Forelimb muscle (tissue), 1 donor: ENCODE data around the gene RPH3AL. TPM values are rescaled to one million over a fixed set of nuclear protein-coding genes. Genes with fewer than 3 reads are reported as not detected.
"Not testable (repeated sequence)": the region's sequence is repeated elsewhere in the genome, so short reads cannot be mapped to it uniquely, and the experiment has no call there.

Experiments
- DNase-seq: peaks from one replicate; pipeline ENCODE4 v3.0.0-alpha.2; 2013; ENCODE audit warnings: low read depth
- polyA plus RNA-seq: library from polyadenylated mRNA; unstranded; fragments of 120-200 nt; gene quantifications from one replicate; pipeline ENCODE4 v1.2.1, GENCODE V29; 2013; ENCODE audit not compliant: insufficient read length

Gene RPH3AL
- polyA plus RNA-seq, 1 donor = 5.4 TPM

DNA sequence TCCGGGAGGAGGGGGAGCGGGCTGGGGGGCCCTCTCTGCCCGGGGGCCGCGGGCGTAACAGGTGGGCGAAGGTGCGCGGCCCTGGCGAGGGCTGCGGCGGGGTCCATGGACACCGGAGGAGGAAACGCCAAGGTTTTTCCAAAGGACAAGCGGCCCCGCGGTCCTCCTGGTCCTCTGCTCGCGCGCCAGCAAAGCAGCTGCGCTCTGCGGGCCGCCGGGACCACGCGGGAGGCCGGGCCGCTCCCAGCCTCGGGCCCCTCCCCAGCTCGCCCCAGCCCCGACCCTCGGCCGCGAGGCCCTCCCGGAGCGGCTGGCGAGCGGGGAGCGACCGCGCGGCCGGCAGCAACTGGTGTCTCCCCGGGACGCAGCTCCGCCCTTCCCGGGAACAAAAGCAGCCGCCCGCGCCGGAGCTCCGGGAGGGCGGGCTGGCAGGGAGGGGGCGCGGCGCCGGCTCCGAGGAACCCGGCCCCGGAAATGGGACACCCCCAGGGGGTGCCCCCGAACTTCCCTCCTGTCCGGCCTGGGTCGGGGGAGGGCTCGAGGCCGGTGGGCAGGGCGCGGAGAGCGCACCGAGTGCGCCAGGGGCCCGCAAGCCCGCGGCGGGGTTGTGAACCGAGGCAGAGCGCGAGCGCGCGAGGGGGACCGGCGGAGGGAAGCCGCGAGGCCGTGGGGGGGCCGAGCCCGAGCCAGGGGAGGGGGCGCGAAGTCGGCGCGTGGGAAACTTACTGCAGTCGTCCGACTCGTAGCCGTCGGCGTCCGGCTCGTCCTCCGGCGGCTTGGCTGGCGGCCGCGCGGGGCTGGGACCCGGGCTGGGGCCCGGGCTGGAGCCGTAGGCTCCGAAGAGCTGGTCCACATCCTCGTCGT is 172.0 kb downstream of the RPH3AL start:
- no peak for DNase-seq

DNA sequence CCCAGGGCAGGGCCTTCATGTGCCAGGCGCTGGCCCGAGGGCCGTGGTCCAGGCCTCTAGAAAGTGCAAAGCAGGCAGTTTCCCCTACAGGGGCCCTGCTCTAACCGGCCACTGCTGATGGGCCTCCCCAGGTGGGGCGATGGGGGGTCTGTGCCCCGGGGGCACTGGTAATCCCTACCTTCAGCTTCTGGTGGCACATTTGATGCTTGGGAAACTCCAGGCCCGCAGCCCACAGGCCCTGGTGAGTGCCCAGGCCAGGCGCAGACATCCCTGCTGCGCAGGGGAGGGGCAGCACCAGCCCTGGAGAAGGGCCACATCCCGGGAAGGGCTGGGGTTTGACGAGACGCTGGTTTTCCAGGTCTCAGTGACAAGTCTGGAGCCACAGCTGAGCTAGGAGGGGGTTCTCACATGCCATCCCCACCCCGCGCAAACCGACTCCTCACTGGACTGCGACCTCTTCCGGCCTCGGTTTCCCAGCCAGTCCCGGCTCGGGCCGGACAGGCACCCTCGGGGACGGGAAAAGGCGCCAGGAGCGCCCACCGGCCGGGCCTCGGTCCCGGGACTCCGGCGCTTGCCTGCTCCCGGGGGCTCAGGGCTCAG is 172.7 kb downstream of the RPH3AL start:
- no peak for DNase-seq

DNA sequence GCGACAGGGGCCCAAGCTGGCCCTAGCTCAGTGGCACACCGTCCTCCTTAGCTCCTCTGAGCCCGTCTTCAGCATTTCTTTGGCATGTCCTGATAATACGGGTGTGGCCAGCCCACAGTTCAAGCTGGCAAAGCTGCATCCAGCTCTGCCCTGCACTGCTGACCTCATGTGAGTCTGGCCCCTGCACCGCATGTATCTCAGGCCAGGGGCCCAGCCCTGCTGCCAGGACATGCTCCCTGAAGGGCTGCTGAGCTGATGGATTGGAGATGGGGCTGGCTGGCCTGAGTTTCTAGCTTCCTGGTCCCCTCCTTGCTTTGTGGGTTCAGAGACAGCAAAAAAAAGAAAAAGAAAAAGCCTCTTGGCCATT is 173.6 kb downstream of the RPH3AL start:
- no peak for DNase-seq

DNA sequence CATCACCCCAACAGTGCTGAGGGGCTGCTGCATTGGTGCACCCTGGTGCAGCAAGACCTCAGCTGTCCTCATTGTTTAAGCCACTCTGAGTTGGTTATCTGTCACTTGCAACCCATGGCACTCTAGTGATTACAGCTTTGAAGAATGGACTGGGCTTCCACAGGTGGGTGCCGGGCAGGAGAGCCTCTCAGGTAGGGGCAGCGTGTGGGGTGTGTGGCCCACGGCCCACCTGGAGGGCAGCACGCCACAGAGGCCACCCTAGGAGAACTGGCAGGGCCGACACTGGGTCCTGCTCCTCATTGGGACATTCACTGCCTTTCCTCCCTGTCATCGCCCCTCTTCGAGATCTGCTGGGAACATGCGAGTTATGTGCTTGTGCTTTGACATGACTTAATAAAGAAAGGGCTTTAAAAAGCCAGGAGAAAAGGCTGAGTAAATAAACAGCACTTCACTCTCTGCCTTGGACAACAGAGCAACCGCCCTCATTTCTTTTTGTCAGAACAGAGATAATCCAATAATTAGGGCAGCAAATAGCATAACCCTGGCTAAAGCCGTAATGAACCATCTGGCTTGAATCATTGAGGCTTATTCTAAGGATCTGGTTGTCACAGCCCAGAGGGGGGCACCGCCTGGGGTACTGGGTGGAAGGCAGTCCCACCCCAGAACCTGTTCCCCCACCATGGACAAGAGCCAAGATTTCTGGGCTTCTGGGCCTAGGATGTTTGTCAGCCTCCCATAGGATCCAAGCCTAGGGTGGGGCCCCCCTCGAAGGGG is 174.1 kb downstream of the RPH3AL start:
- no peak for DNase-seq

DNA sequence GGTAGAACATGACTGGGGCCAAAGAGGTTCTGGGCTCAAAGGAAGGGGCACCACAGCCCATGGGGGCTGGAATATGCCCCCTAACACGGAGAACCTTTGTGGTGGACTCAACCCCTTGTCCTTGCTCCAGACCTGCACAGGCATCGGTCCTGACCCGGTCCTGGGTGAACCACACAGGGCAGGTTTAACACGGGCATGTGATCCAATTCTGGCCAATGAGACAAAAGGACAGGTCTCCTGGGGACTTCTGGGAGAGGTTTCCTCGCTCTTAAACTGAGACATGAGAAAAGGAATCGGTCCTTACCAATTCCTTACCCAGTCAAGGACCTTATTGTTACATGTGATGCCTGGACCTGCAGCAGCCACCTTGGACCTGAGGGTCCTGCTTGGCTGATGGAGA is 174.8 kb downstream of the RPH3AL start:
- no peak for DNase-seq

DNA sequence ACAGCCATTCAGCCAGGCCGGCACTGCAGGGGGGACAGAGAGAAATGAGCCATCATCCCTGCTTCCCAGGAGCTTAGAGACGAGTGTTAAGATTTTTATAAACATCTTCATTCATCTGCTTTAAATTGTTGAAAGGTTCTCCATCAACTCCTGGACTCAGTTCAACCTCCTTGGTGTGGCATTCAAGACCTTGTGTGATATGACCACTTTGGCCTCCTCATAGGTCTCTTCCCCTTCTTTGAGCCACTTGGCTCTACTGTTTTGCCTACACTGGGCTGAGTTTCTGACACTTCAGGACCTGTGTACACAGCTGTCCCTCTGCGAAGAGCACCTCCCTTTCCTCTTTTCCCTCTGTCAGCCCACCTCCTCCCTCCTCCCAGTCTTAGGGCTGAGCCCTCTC is 175.5 kb downstream of the RPH3AL start:
- no peak for DNase-seq

DNA sequence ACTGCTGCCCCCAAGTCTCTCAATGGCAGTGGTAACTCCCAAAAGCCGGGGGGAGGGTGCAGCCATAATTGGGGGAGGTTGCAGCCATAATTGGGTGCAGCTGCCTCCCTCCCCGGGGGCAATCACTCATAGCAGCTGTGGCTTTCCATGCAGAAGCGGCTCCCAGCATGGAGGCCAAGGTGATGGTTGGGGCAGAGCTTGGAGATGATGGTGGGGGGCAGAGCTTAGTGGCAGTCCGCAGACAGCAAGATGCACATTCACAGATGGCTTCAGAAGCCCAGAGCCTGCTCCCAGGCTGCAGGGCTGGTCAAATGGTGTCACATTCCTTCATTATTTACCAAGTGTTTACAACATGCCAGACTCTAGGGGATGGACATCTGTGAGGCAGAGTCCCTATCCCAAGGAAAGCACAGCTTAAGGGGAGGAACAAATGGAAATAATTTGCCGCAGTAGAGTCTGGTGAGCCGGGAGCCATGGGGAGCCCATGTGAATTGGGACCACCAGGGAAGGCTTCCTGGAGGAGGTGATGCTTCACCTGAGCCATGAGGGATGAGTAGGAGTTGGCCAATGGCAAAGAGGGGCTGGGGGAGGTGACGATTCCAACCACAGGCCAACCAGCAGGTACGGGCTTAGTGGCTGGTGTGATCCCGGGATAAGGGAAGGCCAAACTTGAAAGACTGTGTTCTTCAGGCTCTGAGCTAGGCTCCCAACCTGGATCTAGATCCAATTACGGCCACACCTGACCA is 179.3 kb downstream of the RPH3AL start:
- DNase-seq = no peak

DNA sequence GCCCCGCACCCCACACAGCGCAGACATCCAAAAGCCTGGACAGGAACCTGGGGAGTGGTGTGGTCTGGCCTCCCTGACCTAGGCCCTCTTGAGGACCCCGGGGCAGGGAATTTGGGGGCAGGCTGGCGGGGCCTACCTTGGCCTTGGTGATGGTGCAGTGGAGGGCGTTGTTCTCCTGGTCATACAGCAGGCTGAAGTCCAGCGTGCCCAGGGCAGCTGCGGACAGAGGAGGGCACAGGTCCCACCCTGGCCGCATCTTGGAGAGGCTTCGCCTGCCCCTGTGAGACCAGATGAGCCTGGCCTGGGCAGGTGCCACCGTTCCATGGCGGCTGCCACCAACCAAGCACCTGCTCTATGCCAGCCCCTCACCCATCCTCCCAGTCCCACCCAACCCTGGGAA is 180.2 kb downstream of the RPH3AL start:
- DNase-seq = no peak

DNA sequence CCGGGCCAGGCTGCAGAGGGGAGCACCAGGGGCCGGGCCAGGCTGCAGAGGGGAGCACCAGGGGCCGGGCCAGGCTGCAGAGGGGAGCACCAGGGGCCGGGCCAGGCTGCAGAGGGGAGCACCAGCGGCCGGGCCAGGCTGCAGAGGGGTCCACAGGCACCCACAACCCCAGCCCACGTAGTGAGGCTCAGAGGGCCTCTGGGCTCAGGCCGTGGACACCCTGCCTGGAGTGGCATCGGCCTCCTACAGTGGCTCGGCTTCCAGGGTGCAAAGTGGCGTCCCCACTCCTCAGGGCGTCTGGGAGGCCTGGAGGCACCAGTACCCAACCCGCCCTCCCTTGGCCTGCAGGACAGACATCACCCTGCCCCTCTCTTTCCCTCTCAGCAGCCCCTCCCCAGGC is 180.7 kb downstream of the RPH3AL start:
- DNase-seq = no peak

DNA sequence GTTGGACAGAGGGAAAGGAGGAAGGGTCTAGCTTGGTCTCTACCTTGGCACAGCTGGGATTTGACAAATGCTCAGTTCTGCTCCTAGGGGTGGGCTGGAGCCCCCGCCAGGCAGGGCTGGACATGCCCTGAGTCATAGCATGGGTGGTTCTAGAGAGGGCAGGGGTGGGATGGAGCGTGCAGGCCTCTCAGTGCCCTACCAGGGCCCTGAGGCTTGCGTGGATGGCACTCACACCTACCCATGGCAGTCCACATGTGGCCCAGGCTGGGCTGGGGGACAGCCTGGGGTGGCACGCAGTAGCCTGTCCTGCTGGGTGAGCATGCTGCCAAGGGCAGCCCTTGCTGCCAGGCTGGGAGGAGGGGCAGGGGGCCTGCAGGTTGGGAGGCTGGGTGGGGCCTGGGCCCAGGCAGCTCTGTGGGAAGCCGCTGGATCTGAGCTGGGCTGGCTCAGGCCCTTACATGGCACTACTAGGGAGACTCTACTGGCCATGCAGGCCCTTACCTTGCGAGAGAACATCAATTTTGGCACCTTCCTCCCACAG is 182.4 kb downstream of the RPH3AL start:
- no peak for DNase-seq

DNA sequence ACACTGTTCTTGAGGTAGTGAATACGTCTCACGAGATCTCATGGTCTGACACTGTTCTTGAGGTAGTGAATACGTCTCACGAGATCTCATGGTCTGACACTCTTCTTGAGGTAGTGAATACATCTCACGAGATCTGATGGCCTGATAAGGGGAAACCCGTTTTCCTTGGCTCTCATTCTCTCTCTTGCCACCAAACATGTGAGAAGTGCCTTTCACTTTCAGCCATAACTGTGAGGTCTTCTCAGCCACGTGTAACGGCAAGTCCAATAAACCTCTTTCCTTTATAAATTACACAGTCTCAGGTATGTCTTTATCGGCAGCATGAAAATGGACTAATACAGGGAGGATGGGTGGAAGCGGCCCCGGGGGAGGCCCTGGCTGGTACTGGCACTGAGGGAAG is 184.0 kb downstream of the RPH3AL start:
- DNase-seq = not testable (repeated sequence)

DNA sequence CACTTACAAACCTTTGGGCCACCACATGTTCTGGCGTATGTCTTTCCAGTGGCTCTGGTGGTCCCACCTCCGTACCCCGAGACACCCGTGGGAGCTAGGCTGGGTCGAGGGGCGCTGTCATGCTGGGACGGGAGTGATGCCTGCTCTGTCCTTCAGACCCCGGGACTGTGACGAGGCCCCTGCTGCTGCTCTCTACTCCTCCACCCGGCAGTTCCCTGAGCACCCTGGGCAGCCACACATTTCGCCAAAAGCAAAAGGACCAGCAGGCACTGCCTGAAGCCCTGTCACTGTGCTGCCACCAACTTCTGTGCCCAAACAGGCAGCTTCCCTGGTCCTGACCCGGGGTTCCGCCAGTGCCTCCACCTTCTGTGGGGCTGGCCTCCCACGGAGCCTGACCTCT is 186.7 kb downstream of the RPH3AL start:
- DNase-seq = no peak

DNA sequence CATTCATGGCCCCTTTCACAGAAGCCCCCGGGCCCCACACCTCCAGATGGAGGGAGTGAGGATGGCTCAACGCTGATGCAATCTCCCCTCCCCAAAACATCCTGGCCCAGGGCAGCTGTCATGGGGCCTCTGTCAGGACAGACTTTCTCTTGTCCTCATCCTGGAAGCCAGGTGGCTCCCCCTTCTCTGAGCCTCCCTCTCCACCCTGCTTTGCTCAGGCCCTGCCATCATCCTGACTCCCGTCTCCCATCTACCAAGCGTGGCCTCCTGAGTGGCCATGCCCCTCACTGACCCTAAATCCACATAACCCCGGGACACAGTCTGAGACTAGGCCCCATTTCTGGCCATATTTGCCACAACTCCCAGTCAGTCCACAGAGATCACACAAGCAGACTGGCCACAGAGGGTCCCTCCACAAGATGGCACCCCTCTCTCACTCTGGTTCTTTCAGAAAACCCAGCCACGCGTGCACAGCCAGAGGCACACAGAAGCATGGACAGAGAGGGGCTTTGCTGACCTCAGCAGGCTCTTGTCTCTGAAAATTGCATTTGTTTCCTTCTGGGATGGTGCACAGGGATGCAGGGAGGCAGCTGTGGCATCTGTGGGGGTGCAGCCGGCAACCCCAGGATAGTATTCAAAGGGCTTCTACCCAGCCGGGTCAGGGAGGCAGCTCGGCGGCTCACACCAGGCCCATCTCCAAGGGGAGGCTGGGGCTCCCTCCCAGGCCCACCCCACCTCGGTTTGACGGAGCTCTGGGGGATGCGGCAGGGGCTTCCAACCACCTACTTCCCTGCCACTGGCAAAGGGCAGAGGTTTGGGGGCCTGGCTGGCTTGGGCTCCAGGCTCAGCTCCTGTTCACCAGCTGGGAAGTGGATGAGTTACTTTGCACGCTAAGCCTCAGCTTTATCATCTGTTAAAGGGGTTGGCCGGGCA is 188.0 kb downstream of the RPH3AL start:
- no peak for DNase-seq

DNA sequence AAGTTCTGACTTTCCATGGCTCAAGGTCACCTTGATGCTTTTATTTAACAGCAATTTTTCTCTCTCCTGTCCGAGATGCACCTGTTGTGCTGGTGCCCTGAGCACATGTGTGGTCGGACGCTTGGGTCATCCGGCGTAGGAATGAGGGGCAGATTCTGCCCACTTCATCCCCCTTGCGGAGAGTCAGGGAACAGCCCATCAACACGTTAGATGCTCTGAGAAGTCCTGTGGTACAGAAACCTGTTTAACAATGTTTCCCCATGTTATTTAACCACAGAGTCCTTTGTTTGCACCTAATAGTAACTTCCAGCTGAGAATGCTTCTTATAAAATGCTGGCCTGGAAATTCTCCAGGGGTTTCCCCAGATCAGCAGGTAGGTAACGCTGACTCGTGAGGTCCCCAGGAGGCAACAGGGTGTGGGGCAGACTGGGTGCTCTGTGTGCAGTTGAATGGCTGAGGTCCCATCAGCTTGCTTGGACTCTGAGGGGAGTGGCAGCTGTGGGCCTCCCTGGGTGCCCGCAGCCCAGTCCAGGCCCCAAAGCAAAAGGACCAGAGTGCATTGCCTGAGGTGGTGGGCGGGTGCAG is 189.0 kb downstream of the RPH3AL start:
- DNase-seq = no peak

DNA sequence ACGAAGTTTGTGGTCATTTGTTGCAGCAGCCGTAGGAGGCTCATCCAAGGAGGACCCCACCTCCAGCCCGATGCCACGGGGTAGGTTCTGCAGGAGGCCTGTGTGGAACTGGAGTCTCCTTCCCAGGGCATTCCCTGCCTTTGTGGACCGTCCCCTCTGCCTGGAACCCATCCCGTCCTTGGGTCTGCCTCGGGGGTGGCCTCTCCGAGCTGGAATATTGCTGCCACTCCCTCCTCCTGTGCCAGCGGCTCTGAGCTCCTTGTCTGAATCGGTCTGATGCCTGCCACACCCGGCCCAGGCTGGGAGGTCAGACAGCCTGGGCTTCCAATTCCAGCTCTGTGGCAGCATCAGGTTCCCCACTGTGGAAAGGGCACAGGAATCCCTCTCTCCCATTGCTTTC is 189.9 kb downstream of the RPH3AL start:
- DNase-seq = no peak

Other genes starting within 250 kb of the RPH3AL start
- gene SCGB1C2, start 215.2 kb downstream of the RPH3AL start, polyA plus RNA-seq = not detected
- gene DOC2B, start 171.2 kb downstream of the RPH3AL start, polyA plus RNA-seq = 4.5 TPM
- 32.2 TPM for gene RFLNB, start 93.1 kb upstream of the RPH3AL start, polyA plus RNA-seq